Measurements from ENCODE around the gene OR6C6.
"Not testable (repeated sequence)": the region's sequence is repeated elsewhere in the genome, so short reads cannot be mapped to it uniquely, and the experiment has no call there.

The OR6C6 gene

DNA sequence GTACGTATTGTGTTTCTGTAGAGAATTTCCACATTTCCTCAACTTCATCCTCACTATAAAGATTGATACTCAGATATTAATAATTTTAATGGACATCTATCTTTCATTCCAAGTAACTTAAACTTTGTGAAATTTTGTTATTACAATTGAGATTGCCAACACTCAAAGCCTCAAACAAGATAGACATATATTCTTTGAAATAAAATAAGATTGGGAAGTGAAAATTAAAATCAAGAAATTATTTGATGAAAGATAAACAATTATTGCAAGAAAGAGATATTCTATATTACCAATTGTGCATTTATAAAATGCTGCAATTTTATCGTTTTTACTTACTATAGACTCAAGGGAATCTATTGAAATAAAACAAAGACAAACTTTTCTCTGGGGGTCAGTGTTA is at the start of gene OR6C6:
TSS of gene OR6C6 (minus strand) at position 101 of the 400 bp plus-strand sequence. CDS start 1,337 bp downstream, outside the sequence.
- no peak for DNase-seq (ENCODE audit: extremely low spot score)
- POLR2A ChIA-PET, result no interaction called here
- TF ChIP-seq CTCF (IDR thresholded peaks at IDR 0.05; ENCODE audit: control extremely low read depth, extremely low read depth, low read depth, missing control alignments), result no peak
- CTCF ChIA-PET, result no interaction called here

- ChIA-PET POLR2A (no interaction called here), CTCF (no interaction called here)
- DNase-seq (ENCODE audit: extremely low spot score), result no peak
- no peak for TF ChIP-seq CTCF (IDR thresholded peaks at IDR 0.05; ENCODE audit: control extremely low read depth, extremely low read depth, low read depth, missing control alignments)
These were observed 39.6 kb upstream of the OR6C6 start for GRCh38 chr12:55336002-55336401.

DNA sequence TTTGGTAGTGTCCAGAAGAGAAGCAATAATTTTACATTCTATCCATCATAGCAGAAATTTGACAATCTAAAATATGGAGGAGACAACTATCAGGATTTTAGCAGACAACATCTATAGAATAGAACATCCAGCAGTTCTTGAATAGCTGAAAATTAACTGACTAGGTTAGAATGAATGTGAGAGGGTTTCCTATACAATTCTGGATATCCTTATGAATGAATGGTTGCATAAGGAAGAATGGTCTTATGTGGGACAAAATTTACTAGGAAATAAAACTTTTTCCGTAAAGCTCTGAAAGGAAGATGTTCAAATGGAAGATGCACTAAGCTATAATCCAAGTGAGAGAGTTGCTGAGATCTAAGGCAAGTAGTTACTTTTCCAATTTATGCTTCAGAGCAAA is 34.1 kb upstream of the OR6C6 start, which contains the start of gene OR6C3:
TSS of gene OR6C3 (plus strand) at position 301 of the 400 bp plus-strand sequence. CDS start 955 bp downstream, outside the sequence.
- ChIA-PET CTCF (no interaction called here), POLR2A (no interaction called here)
- DNase-seq (ENCODE audit: extremely low spot score), result no peak
- no peak for TF ChIP-seq CTCF (IDR thresholded peaks at IDR 0.05; ENCODE audit: control extremely low read depth, extremely low read depth, low read depth, missing control alignments)

DNA sequence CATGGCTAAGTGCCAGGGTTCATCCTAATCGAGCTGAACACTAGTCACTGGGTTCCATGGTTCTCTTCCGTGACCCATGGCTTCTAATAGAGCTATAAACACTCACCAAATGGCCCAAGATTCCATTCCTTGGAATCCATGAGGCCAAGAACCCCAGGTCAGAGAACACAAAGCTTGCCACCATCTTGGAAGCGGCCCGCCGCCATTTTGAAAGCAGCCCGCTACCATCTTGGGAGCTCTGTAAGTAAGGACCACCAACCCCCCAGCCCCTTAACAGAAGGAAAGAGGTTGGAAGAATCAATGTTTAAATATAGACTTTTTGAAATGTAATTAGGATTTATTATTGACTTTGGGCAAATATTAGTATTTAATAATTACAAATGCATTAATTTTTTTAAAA is 29.4 kb upstream of the OR6C6 start:
- POLR2A ChIA-PET; DNase-seq (ENCODE audit: extremely low spot score): not testable (repeated sequence)
- CTCF ChIA-PET, result interaction anchor here (1.3 kb wide), 1 partner anchor 9 kb away, joined by 4 read pairs; no protein-coding TSS in a partner anchor

- ChIA-PET CTCF (no interaction called here), POLR2A (no interaction called here)
- no peak for DNase-seq (ENCODE audit: extremely low spot score)
- no peak for TF ChIP-seq CTCF (IDR thresholded peaks at IDR 0.05; ENCODE audit: control extremely low read depth, extremely low read depth, low read depth, missing control alignments)
These were observed 23.8 kb upstream of the OR6C6 start for GRCh38 chr12:55320201-55320600.

- ChIA-PET POLR2A (no interaction called here), CTCF (interaction anchor here (1.5 kb wide), 1 partner anchor 10 kb away, joined by 6 read pairs; no protein-coding TSS in a partner anchor)
- DNase-seq (ENCODE audit: extremely low spot score), result no peak
- no peak for TF ChIP-seq CTCF (IDR thresholded peaks at IDR 0.05; ENCODE audit: control extremely low read depth, extremely low read depth, low read depth, missing control alignments)
These were observed 17.7 kb upstream of the OR6C6 start, which contains the start of gene OR6C1 for GRCh38 chr12:55314043-55314442. Gene OR6C1, plus strand, starts transcription at chr12:55314343. Its CDS starts 6,257 bp downstream, at chr12:55320600.

GRCh38 chr12:55289999-55290398 is 6.4 kb downstream of the OR6C6 start:
- CTCF ChIA-PET, result no interaction called here

More at GRCh38 chr12:55289999-55290398, 6.4 kb downstream of the OR6C6 start:
- no peak for DNase-seq (ENCODE audit: extremely low spot score)
- TF ChIP-seq CTCF (IDR thresholded peaks at IDR 0.05; ENCODE audit: control extremely low read depth, extremely low read depth, low read depth, missing control alignments), result no peak
- POLR2A ChIA-PET, result no interaction called here

All from GM10248 (cell line).